HepG2 (cell line): ENCODE data around the gene TARBP2. TPM values are rescaled to one million over a fixed set of nuclear protein-coding genes. Genes with fewer than 3 reads are reported as not detected.
A peak's percentile ranks its signal among the peaks of the same experiment; 100 is the strongest.

Source experiments
- CBFB ChIP-seq: sonication (generic); formaldehyde crosslinking; IDR thresholded peaks from 2 replicates; pipeline ENCODE4 v1.4.0; 2020; ENCODE audit warnings: missing genetic modification reagents
- CCDC6 ChIP-seq: sonication (generic); formaldehyde crosslinking; IDR thresholded peaks from 2 replicates; pipeline ENCODE4 v1.8.1; 2022; ENCODE audit warnings: mild to moderate bottlenecking, missing genetic modification reagents, moderate library complexity
- CENPT ChIP-seq: sonication (generic); formaldehyde crosslinking; IDR thresholded peaks from 2 replicates; pipeline ENCODE4 v1.8.0; 2022; ENCODE audit warnings: low read depth, mild to moderate bottlenecking, moderate library complexity, missing genetic modification reagents
- DR1 ChIP-seq: sonication (generic); formaldehyde crosslinking; IDR thresholded peaks from 2 replicates; pipeline ENCODE4 v1.8.0; 2021; ENCODE audit warnings: mild to moderate bottlenecking, missing genetic modification reagents, inconsistent platforms
- FOXJ3 ChIP-seq: sonication (generic); formaldehyde crosslinking; IDR thresholded peaks from 2 replicates; pipeline ENCODE4 v1.4.0; 2020; ENCODE audit warnings: missing genetic modification reagents, mild to moderate bottlenecking, borderline replicate concordance
- FOXO1 ChIP-seq: sonication (generic); formaldehyde crosslinking; IDR thresholded peaks from 2 replicates; pipeline ENCODE4 v1.4.0; 2020; ENCODE audit warnings: missing genetic modification reagents
- HES4 ChIP-seq: sonication (generic); formaldehyde crosslinking; IDR thresholded peaks from 2 replicates; pipeline ENCODE4 v1.9.0; 2021; ENCODE audit warnings: mild to moderate bottlenecking, missing genetic modification reagents, borderline replicate concordance
- IRX3 ChIP-seq: sonication (generic); formaldehyde crosslinking; IDR thresholded peaks from 2 replicates; pipeline ENCODE4 v1.8.1; 2023; ENCODE audit warnings: mild to moderate bottlenecking, low read depth, missing genetic modification reagents, borderline replicate concordance
- KLF12 ChIP-seq: sonication (generic); formaldehyde crosslinking; IDR thresholded peaks from 2 replicates; pipeline ENCODE4 v1.4.0; 2020; ENCODE audit warnings: missing genetic modification reagents, borderline replicate concordance
- KLF16 ChIP-seq, 2 experiments: sonication (generic) in 1 of 2; formaldehyde crosslinking in 1 of 2; IDR thresholded peaks; 2 replicates each; pipeline versions ENCODE4 v1.6.1 to v1.8.0; 2016 to 2023; ENCODE audit warnings: missing genetic modification reagents in 2 of 2, missing compliant biosample characterization in 1 of 2
- RBFOX2 ChIP-seq: fragments of 200-400 bp; formaldehyde crosslinking; IDR thresholded peaks from 2 replicates; pipeline ENCODE4 v1.6.1; 2017; ENCODE audit warnings: low read depth, mild to moderate bottlenecking, low read length
- SIN3B ChIP-seq: fragments of 150-350 bp; IDR thresholded peaks from 2 replicates; pipeline ENCODE4 v1.6.1; 2014; ENCODE audit warnings: low read length
- SP4 ChIP-seq: sonication (generic); formaldehyde crosslinking; IDR thresholded peaks from 2 replicates; pipeline ENCODE4 v1.8.1; 2023; ENCODE audit warnings: mild to moderate bottlenecking, missing genetic modification reagents
- SRSF4 ChIP-seq: fragments of 200-400 bp; formaldehyde crosslinking; IDR thresholded peaks from one replicate; pipeline ENCODE4 v1.6.1; 2018; ENCODE audit warnings: mild to moderate bottlenecking, low read depth, low read length, moderate library complexity; ENCODE audit not compliant: poor library complexity, severe bottlenecking
- TAF1 ChIP-seq: sonication (generic); formaldehyde crosslinking; IDR thresholded peaks from 2 replicates; pipeline ENCODE4 v1.4.0; 2020; ENCODE audit warnings: missing genetic modification reagents
- TARDBP ChIP-seq: sonication (generic); formaldehyde crosslinking; IDR thresholded peaks from 2 replicates; pipeline ENCODE4 v1.8.0; 2022; ENCODE audit warnings: mild to moderate bottlenecking, missing genetic modification reagents
- TIGD3 ChIP-seq: sonication (generic); formaldehyde crosslinking; IDR thresholded peaks from 2 replicates; pipeline ENCODE4 v1.5.1; 2020; ENCODE audit warnings: mild to moderate bottlenecking, missing genetic modification reagents, borderline replicate concordance
- TMF1 ChIP-seq: sonication (generic); formaldehyde crosslinking; IDR thresholded peaks from 2 replicates; pipeline ENCODE4 v1.8.1; 2022; ENCODE audit warnings: low read depth, missing genetic modification reagents
- TOE1 ChIP-seq: sonication (generic); formaldehyde crosslinking; IDR thresholded peaks from 2 replicates; pipeline ENCODE4 v1.4.0; 2020; ENCODE audit warnings: mild to moderate bottlenecking, missing genetic modification reagents
- ZBTB42 ChIP-seq: sonication (generic); formaldehyde crosslinking; IDR thresholded peaks from 2 replicates; pipeline ENCODE4 v1.5.0; 2020; ENCODE audit warnings: mild to moderate bottlenecking, missing genetic modification reagents
- ZNF253 ChIP-seq: sonication (generic); formaldehyde crosslinking; IDR thresholded peaks from 2 replicates; pipeline ENCODE4 v1.8.0; 2022; ENCODE audit warnings: mild to moderate bottlenecking, missing genetic modification reagents, borderline replicate concordance
- ZNF343 ChIP-seq: sonication (generic); formaldehyde crosslinking; IDR thresholded peaks from 2 replicates; pipeline ENCODE4 v1.4.0; 2020; ENCODE audit warnings: mild to moderate bottlenecking, missing genetic modification reagents
- ZNF784 ChIP-seq: sonication (generic); formaldehyde crosslinking; IDR thresholded peaks from 2 replicates; pipeline ENCODE4 v1.5.1; 2020; ENCODE audit warnings: missing genetic modification reagents, mild to moderate bottlenecking, borderline replicate concordance
- polyA plus RNA-seq, 8 experiments: library from polyadenylated mRNA; depleted of rRNA in 3 of 8; stranded (reverse) in 7 of 8; unstranded in 1 of 8; fragments of >200 nt; fragmentation: Illumina TruSeq in 4 of 8; extraction: Trizol in 4 of 8; gene quantifications; 2 replicates each; pipeline versions ENCODE4 v1.2.1 to v1.2.3, GENCODE V29; 2011 to 2016; ENCODE audit warnings: low read depth in 4 of 8, missing spikeins in 1 of 8, mixed read lengths in 1 of 8; ENCODE audit not compliant: insufficient read depth in 1 of 8
- total RNA-seq, 5 experiments: library from RNA; depleted of rRNA; stranded (reverse); fragments of >200 nt; fragmentation: Illumina TruSeq; extraction: Trizol; gene quantifications; 2 replicates each; pipeline ENCODE4 v1.2.3, GENCODE V29; 2016; ENCODE audit warnings: low read depth in 1 of 5
- TF ChIP-seq, protein P1 (sequence below): sonication (generic); formaldehyde crosslinking; IDR thresholded peaks from 2 replicates; pipeline ENCODE4 v1.4.0; 2020; ENCODE audit warnings: mild to moderate bottlenecking, missing genetic modification reagents
- TF ChIP-seq, protein P2 (sequence below): sonication (generic); formaldehyde crosslinking; IDR thresholded peaks from 2 replicates; pipeline ENCODE4 v1.4.0; 2020; ENCODE audit warnings: missing genetic modification reagents, borderline replicate concordance

Gene TARBP2
- total and polyA plus RNA-seq, 2 of the 13 experiments (the other 11 are each of a cell fraction or from before 2014, with no cell fraction given) = 47.0 to 55.5 TPM

DNA sequence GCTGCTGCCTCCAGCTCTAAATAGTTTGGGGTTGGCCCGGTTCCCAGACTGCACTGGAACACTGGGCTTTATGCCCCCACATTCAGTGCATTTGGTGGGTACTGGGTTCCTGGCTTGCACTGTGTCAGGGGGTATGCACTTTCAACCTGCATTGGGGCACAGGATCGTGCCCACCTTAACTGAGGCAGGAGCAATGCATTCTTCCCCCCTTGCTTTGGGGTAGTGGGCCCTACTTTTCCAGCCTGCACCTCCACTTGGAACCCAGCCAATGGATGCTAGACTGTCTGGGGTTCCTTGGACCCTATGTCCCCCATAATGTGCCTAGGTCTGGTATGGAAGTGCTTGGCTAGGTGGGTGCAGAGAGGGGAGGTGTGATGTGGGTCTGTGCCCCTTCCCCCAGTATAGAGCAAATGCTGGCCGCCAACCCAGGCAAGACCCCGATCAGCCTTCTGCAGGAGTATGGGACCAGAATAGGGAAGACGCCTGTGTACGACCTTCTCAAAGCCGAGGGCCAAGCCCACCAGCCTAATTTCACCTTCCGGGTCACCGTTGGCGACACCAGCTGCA is 615 bp downstream of the TARBP2 start (continued):
- TF ChIP-seq HES4 (CRISPR knock-in tag) = no peak
- no peak for TF ChIP-seq FOXJ3 (CRISPR knock-in tag)
- no peak for TF ChIP-seq KLF16 (CRISPR knock-in tag; IDR thresholded peaks at IDR 0.05)
- TF ChIP-seq TARDBP (CRISPR knock-in tag) = peak; percentile 13; the same call in 1 of the 2 replicates
- no peak for TF ChIP-seq FOXO1 (CRISPR knock-in tag)
- no peak for TF ChIP-seq SP4
- TF ChIP-seq TAF1 = peak; percentile 13; the same call in 1 of the 2 replicates
- TF ChIP-seq RBFOX2 = no peak
- no peak for TF ChIP-seq TOE1
- TF ChIP-seq DR1 = no peak
- TF ChIP-seq CBFB (CRISPR knock-in tag) = no peak
- 0 out of 2 replicates have a peak, but pooled peaks have one; percentile 1 for TF ChIP-seq ZBTB42
- no peak for TF ChIP-seq SIN3B
- TF ChIP-seq CENPT (CRISPR knock-in tag) = 0 out of 2 replicates have a peak, but pooled peaks have one; percentile 9
- TF ChIP-seq ZNF253 (CRISPR knock-in tag) = peak; percentile 45; the same call in 1 of the 2 replicates
- no peak for TF ChIP-seq SRSF4
- peak; percentile 19; the same call in 1 of the 2 replicates for TF ChIP-seq CCDC6 (CRISPR knock-in tag)
- TF ChIP-seq, protein P1, sequence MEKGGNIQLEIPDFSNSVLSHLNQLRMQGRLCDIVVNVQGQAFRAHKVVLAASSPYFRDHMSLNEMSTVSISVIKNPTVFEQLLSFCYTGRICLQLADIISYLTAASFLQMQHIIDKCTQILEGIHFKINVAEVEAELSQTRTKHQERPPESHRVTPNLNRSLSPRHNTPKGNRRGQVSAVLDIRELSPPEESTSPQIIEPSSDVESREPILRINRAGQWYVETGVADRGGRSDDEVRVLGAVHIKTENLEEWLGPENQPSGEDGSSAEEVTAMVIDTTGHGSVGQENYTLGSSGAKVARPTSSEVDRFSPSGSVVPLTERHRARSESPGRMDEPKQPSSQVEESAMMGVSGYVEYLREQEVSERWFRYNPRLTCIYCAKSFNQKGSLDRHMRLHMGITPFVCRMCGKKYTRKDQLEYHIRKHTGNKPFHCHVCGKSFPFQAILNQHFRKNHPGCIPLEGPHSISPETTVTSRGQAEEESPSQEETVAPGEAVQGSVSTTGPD (CRISPR knock-in tag) = no peak
- TF ChIP-seq IRX3 = peak; percentile 76; the same call in 1 of the 2 replicates
- no peak for TF ChIP-seq ZNF343
- TF ChIP-seq TIGD3 (CRISPR knock-in tag) = no peak
- no peak for TF ChIP-seq ZNF784 (CRISPR knock-in tag)
- 0 out of 2 replicates have a peak, but pooled peaks have one; percentile 2 for TF ChIP-seq KLF12 (CRISPR knock-in tag)
- peak; percentile 17; the same call in 1 of the 2 replicates for TF ChIP-seq TMF1 (CRISPR knock-in tag)
- TF ChIP-seq, protein P2, sequence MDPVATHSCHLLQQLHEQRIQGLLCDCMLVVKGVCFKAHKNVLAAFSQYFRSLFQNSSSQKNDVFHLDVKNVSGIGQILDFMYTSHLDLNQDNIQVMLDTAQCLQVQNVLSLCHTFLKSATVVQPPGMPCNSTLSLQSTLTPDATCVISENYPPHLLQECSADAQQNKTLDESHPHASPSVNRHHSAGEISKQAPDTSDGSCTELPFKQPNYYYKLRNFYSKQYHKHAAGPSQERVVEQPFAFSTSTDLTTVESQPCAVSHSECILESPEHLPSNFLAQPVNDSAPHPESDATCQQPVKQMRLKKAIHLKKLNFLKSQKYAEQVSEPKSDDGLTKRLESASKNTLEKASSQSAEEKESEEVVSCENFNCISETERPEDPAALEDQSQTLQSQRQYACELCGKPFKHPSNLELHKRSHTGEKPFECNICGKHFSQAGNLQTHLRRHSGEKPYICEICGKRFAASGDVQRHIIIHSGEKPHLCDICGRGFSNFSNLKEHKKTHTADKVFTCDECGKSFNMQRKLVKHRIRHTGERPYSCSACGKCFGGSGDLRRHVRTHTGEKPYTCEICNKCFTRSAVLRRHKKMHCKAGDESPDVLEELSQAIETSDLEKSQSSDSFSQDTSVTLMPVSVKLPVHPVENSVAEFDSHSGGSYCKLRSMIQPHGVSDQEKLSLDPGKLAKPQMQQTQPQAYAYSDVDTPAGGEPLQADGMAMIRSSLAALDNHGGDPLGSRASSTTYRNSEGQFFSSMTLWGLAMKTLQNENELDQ (CRISPR knock-in tag) = no peak
